DMS 273 (cell line): Measurements from ENCODE around the gene NELL1.
"Not testable (repeated sequence)": the region's sequence is repeated elsewhere in the genome, so short reads cannot be mapped to it uniquely, and the experiment has no call there.

Experiments used
- DNase-seq: peaks from one replicate; lab custom pipeline; 2025; ENCODE audit not compliant: unreplicated experiment; lab: John Stamatoyannopoulos, UW

Gene NELL1

GRCh38 chr11:21082853-21083252, 413.5 kb downstream of the NELL1 start:
- DNase-seq, result no peak

- DNase-seq, result no peak
Measured at GRCh38 chr11:21088930-21089329, 419.5 kb downstream of the NELL1 start.

- DNase-seq, result no peak
Measured at GRCh38 chr11:21104641-21105040, 435.3 kb downstream of the NELL1 start.

- DNase-seq, result no peak
Measured at GRCh38 chr11:21105196-21105917, 436.0 kb downstream of the NELL1 start.

GRCh38 chr11:21109341-21109740, 440.0 kb downstream of the NELL1 start:
- DNase-seq, result no peak

GRCh38 chr11:21110415-21110814, 441.0 kb downstream of the NELL1 start:
- DNase-seq, result peak; percentile 53

GRCh38 chr11:21113876-21114275, 444.5 kb downstream of the NELL1 start:
- DNase-seq, result no peak

- no peak for DNase-seq
Measured at GRCh38 chr11:21116009-21116408, 446.6 kb downstream of the NELL1 start.

- no peak for DNase-seq
Measured at GRCh38 chr11:21119411-21119810, 450.0 kb downstream of the NELL1 start.

- no peak for DNase-seq
Measured at GRCh38 chr11:21121991-21122390, 452.6 kb downstream of the NELL1 start.

GRCh38 chr11:21122523-21122922, 453.1 kb downstream of the NELL1 start:
- no peak for DNase-seq

- no peak for DNase-seq
Measured at GRCh38 chr11:21132146-21132720, 462.8 kb downstream of the NELL1 start.

GRCh38 chr11:21133244-21133643, 463.9 kb downstream of the NELL1 start:
- no peak for DNase-seq

GRCh38 chr11:21133722-21134121, 464.3 kb downstream of the NELL1 start:
- DNase-seq, result no peak

- DNase-seq, result no peak
Measured at GRCh38 chr11:21137803-21138202, 468.4 kb downstream of the NELL1 start.

GRCh38 chr11:21141557-21141956, 472.2 kb downstream of the NELL1 start:
- DNase-seq, result not testable (repeated sequence)

- peak; percentile 39 for DNase-seq
Measured at GRCh38 chr11:21142007-21142406, 472.6 kb downstream of the NELL1 start.

GRCh38 chr11:21144531-21144930, 475.1 kb downstream of the NELL1 start:
- no peak for DNase-seq

GRCh38 chr11:21148376-21148775, 479.0 kb downstream of the NELL1 start:
- no peak for DNase-seq

GRCh38 chr11:21160140-21160539, 490.8 kb downstream of the NELL1 start:
- DNase-seq, result no peak

- no peak for DNase-seq
Measured at GRCh38 chr11:21169639-21170038, 500.3 kb downstream of the NELL1 start.

- peak; percentile 64 for DNase-seq
Measured at GRCh38 chr11:21173476-21173875, 504.1 kb downstream of the NELL1 start.

GRCh38 chr11:21174781-21175180, 505.4 kb downstream of the NELL1 start:
- DNase-seq, result no peak
